ENCODE data around the gene ACTR1B. TPM values are rescaled to one million over a fixed set of nuclear protein-coding genes. Genes with fewer than 3 reads are reported as not detected.
"Not testable (repeated sequence)": the region's sequence is repeated elsewhere in the genome, so short reads cannot be mapped to it uniquely, and the experiment has no call there.

The ACTR1B gene
- total RNA-seq, 1 donor from 2014 or later, result 84.6 TPM

DNA sequence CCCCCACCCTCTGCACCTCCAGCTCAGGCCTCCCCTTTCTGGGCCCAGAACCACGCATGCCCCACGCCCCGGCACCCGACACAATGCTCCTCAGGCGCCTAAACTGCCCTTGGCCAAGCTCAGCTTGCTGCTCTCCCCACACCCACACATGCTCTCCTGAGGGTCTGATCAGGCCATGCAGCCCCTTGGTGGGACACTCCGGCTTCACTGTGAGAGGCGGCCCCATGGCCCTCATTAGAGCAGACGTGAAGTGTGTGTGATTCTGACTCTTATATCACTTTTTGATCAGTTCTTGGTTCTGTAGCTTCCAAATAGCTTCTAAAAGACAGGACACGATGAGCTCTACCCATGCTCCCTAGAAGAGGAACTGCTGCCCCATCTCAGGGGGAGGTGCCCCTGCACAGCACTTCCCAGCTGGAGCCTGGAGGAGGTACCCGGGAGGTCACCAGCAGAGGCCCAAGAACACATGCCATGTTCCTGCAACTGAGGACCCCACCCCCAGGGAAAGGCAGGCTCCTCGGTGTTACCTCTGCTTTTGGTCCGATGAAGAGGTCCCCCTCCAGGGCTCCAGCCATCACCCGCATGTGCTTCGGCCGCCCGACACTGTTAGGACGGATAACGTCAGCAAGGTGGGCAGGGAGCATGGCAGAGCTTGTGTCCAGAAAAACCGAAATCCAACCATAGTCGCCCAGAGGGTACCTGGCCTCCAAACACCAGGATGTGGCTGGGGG lies 3.6 kb downstream of the ACTR1B start:
- intact Hi-C loops (cut with micrococcal nuclease), result loop anchor here (5.0 kb wide), 5 partner anchors 337 to 1513 kb away; partner anchors contain the start of genes ARID5A, C2orf15, DUSP2 and TMEM131

DNA sequence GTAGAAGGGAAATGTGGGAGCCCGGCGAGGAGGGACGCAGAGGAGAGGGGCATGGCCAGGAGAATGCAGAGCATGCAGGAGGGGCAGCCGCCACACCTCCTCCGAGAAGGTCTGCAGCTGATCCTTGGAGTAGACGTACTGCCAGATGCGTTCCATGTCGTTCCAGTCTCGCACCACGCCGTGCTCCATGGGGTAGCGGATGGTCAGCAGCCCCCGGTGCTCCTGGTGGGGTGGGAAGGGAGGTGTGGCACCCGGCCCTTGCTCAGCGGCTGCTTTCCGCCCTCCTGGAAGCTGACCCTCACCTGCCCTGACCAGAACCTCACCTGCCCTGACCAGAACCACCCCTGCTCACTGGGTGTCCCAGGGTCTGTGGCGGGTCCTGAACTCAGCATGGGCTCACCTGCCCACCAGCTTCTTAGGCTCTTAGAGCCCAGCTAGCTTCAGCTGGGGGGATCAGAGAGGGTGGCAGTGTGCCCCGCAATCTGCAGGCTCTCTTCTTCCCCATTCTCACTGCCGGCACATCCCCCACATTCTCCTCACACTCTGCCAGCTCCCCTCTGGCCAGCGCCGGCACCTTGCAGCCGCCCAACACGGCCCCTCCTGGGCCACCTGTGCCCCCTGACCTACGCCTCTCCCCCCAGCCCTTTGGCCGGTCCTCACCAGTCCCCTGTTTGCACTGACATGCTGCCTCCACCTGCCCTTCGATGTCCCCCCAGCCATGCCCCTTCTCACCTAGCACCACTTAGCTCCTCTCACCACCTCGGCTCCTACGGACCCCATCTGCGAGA lies 4.4 kb downstream of the ACTR1B start:
- intact Hi-C loops (cut with micrococcal nuclease), result loop anchor here (5.0 kb wide), 5 partner anchors 338 to 1512 kb away; partner anchors contain the start of genes ARID5A, C2orf15, DUSP2 and TMEM131

DNA sequence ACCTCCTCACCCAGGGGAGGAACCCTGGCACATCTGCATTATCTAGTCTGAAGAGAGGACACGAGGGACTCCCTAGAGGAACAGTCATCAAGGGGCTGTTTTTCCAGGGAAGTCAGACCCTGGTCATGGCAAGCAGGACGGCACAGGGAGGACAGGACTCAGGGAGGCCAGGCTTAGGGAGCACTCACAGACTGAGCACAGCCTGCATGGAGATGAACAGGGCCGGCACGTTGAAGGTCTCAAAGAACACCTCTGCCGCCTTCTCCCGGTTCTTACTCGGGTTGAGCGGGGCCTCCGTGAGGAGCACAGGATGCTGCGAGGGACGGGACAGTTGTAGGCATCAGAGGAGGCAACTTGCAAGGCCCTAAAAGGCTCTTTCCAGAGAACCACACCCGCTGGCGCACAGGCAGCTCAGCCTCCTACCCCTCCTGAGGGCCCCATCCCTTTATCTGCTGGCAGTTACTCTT lies 5.1 kb downstream of the ACTR1B start:
- intact Hi-C loops (cut with micrococcal nuclease), result no loop called here

- intact Hi-C loops (cut with micrococcal nuclease), result no loop called here
Measured at GRCh38 chr2:97657986-97658690, 5.7 kb downstream of the ACTR1B start.

DNA sequence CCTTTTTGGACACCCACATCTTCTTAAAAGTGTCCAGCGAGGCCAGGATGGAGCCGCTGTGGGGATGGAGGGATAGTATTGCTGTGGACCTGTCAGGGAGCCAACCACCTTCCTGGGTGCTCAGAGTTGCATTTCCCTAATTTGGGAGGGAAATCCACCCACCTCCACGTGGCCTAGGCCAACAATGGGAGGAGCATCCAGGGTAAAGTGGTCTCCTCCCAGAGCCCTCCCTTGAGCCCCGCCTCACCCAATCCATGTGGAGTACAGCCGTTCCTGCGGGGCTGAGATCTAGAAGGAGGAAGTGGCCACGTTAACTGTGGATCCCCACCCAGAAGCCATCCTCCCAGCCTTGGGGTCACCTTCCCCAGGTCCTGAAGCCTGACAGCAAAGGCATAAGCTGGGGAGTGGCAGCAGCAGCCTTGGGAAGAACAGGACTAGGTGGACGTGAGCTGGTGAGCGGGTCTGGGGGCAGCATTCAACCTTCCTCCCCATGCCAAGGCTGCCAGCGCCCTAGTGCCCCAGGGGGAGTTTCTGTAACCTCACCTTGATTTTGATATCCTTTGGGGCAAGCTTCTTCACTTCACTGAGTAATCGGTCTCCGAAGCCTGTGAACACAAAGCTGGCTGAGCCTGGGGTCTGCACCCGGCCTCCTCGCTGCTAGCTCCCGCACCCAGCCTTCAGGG lies 6.8 kb downstream of the ACTR1B start:
- intact Hi-C loops (cut with micrococcal nuclease), result no loop called here

DNA sequence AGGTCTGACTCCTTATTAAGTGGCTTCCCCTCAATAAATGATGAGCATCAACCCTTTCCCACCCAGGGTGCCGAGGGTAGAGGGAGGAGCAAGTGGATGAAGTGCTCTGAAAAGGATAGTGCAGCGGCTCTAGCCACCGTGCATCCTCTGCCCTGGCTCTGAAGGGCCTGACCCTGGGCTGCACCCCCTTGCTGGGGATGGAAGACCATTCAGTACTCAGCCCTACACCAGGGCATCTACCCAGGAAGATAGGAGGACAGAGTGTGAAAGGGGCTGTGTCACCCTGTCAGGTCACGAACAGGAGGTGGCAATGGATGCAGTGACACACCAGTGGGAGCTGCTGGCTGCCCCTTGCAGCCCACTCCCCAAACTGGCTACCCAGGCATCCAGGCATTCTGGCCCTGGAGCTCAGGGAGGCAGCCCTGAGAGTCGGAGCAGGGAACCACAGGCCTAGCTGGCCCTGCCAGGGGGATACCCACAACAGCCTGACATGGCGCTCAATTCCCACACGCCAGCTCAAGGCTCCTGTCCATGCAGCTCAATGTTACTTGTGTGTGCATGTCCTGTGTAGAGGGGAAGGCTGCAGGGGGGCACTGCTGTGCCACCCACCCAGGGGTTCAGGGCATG lies 7.6 kb downstream of the ACTR1B start:
- intact Hi-C loops (cut with micrococcal nuclease), result no loop called here

GRCh38 chr2:97654791-97655190 lies 9.1 kb downstream of the ACTR1B start:
- intact Hi-C loops (cut with micrococcal nuclease), result no loop called here

DNA sequence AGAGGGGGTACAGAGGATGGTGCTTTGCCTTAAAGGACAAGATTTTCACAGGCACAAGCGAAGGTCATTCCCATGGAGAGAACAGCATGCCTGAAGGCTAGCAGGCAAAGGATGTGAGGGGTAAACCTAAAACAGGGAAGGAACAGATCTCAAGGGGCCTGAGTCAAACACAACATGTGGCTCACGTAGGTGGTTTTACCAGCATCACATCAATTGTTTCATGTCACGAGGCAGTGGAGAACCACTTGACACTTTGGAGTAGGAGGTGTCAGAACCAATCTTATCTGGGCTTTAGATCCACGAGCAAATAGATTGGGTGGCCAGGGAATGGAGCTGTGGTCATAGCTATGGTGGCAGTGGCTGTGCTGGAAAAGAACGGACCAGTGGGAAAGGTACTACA lies 9.5 kb downstream of the ACTR1B start:
- intact Hi-C loops (cut with micrococcal nuclease), result no loop called here

DNA sequence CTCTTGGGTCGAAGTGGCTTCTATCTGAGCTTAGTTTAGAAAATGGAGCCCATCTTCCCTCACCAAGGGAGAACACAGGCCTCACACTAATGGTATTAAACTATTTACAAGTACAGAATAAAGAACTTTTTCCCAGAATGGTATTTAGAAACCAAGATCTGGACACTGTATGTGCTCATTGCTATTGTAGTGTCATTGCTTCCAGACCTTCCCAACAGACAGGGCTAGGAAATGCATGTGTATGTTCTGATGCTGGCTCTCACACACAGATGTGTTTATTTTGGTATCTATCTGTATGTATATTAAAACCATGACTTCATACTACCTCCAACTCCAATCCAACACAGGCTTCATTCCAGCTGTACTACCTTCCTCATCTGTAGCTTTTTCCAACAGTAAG lies 10.0 kb downstream of the ACTR1B start:
- intact Hi-C loops (cut with micrococcal nuclease), result no loop called here

- intact Hi-C loops (cut with micrococcal nuclease), result no loop called here
Measured at GRCh38 chr2:97653473-97653872, 10.4 kb downstream of the ACTR1B start.

GRCh38 chr2:97651114-97651513 lies 12.7 kb downstream of the ACTR1B start:
- intact Hi-C loops (cut with micrococcal nuclease), result no loop called here

GRCh38 chr2:97646977-97647376 lies 16.9 kb downstream of the ACTR1B start:
- intact Hi-C loops (cut with micrococcal nuclease), result loop anchor here (1.0 to 5.0 kb wide), 5 partner anchors 66 to 1845 kb away; partner anchors contain the start of genes EIF5B, REV1, TMEM131 and TXNDC9

DNA sequence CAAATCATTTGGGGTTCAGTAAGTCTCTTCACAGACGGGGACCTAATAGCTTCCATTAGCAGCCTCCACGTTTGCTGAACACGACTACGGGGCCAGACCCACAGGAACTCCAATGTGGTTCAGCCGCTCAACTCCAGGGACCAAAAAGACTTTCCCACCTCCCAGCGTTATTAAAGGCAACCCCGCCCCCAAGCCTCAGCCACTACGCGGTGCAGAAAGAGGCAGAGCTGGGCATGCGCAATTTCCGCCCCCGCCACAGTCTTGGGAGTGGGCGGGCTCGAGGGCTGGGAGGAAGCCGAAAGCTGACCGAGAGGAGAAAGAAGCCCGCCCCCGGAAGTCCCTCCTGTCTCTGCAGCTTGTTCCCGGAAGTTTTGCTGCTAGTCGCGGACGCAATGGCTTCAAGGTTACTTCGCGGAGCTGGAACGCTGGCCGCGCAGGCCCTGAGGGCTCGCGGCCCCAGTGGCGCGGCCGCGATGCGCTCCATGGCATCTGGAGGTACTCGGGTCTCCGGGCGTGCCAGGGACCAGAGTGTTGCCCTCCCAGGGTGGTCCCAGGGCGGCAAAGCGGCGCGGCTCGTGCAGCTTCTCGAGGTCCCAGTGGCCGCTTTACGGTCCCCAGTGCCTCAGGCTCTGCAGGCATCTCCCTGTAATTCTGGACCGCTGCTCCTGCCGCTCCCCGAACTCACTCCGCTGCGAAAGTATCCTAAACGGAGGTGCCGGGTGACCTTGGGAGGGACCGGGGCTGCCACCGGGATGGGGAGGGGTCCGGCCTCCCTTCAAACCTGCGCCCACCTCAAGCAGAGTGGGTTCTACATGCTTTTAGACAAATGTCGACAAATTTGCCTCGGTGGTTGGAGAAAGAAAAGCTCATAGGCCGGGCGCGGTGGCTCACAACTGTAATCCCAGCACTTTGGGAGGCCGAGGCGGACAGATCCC lies 17.9 kb downstream of the ACTR1B start, which contains the start of gene COX5B:
Gene COX5B (plus strand): TSS at position 368 of the 935 bp plus-strand sequence. CDS start 25 bp downstream, at position 393.
- intact Hi-C loops (cut with micrococcal nuclease), result loop anchor here (1.0 to 5.0 kb wide), 10 partner anchors 18 to 1846 kb away; partner anchors contain the start of genes ACTR1B, EIF5B, MITD1 and MRPL30

DNA sequence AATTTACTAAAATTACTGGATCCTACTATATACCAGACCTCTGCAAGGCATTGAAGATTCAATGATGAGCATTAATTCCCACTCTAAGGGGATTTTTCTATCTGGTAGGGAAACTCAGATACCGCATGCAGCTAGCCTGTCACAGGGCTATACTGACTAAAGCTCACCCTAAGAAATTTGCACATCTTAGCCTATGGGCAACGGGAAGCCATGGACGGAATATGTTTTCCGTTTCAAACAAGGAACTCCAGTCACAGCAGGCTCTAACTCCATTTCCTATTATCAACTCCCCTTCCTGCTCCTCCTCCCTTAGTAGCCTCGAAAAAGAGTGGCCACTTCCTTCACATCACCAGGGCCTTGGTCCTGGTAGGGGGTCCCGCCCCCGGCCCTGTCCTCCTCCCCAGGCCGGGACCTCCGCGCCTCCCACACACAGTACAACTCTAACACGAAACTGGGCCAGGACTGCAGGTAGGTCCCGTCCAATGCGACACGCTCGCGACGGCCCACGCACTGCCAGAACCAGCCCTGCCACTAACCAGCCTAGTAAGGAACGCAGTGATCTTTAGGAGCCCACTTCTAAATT lies 18.6 kb downstream of the ACTR1B start:
- intact Hi-C loops (cut with micrococcal nuclease), result loop anchor here (1.0 to 5.0 kb wide), 8 partner anchors 19 to 1847 kb away; partner anchors contain the start of genes ACTR1B, MITD1, MRPL30 and REV1

DNA sequence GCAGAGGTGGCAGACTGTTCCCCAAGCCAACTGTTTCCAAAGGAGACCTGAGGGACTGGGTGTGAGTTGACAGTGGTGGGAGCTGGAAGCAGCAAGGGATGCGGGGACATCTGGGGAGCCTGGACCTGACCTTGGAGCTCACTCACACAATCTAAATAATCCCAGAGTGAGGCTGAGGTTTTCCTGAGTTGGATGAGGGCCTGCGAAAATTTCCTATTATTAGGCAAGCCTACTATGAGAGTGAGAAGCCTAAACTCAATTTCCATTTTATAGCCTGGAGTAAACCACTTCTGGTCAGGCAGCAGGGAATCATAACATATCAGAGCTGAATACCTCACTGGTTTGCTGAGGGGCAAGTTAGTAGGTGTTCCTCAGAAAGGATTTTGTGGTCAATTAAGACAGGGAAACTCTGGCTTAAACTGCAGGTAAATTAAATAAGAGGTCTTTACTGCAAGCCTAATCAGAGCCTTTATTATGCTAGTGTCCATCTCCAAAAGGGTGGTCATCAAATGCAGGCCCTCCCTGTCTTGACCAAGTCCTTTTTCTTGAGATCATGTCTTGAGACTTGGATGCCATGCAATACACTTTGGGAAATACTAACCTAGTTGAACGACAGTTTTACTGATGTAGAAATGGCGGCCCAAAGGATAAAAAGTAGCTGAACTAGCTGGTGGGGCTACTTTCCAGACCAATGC lies 19.7 kb downstream of the ACTR1B start:
- intact Hi-C loops (cut with micrococcal nuclease), result loop anchor here (2.0 kb wide), 1 partner anchor 1537 kb away; the partner anchor contains the start of genes MITD1 and MRPL30

GRCh38 chr2:97626049-97626430 lies 37.8 kb downstream of the ACTR1B start:
- intact Hi-C loops (cut with micrococcal nuclease), result not testable (repeated sequence)

DNA sequence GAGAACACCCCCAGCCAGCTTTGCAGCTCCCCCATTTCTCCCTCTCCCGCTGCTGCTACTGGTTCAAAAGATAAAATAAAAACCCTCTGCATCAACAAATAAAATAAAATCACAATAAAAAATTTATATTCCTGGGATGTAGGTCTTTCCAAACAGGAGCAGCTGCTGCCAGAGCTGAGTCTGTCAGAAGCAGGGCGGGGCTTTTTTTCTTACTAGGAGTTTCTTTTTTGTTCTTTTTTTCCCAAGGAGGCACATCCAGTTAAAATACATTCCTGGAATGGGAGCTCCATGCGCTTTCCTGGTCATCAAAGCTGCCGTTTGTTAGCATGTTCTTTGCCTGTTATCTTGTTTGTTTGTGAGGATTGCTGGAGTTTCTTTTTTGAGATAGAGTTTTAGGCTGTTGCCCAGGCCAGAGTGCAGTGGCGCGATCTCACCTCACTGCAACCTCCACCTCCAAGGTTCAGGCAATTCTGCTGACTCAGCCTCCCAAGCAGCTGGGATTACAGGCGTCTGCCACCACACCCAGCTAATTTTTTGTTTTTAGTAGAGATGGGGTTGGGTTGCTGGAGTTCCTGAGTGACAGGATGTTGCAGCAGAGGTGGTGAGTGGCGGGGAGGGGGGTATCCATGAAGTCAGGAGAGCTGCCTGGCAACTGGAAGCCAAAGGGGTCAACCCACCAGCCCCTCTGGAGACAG lies 38.3 kb downstream of the ACTR1B start:
- intact Hi-C loops (cut with micrococcal nuclease), result not testable (repeated sequence)

Data from T-helper 1 cell treated with Interleukin-12 subunit alpha and Interleukin-12 subunit beta and Interleukin-4 antibody, amounts not matched to agents 30 ng/mL and 1 ng/mL, for 36 hours (primary cell).